HL-60/S4 treated with phorbol 12-myristate 13-acetate at 8.2 ng/mL for 4 days and 3 days (cell line): ENCODE results near the gene GALNT18.

Source experiments
- in situ Hi-C: fragments of 300-500 bp; cut with MboI; formaldehyde crosslinking; loops from 2 replicates; pipeline ENCODE4 v1.15.0; 2022; ENCODE audit warnings: low sequenced_read_pairs

Gene GALNT18

GRCh38 chr11:11324090-11324489, 297.7 kb downstream of the GALNT18 start:
- in situ Hi-C loops = no loop called here

DNA sequence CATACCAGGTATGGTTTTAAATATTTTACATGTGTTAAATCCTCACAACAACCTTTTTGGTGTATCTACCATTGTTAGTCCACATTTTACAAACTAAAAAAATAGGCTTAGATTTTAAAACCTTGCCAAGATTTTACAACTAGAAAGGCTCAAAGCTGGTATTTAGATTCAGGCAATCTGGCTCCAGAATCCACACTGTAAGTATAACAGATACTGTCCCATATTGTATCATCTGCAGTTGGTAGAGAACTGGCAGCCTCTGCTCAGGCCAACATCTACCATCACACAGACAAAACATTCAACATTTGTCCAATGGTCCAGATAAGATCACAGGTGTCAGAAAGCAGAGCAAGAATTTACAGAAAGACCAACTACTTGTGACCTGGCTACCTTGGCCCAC, 299.7 kb downstream of the GALNT18 start:
- in situ Hi-C loops = no loop called here

DNA sequence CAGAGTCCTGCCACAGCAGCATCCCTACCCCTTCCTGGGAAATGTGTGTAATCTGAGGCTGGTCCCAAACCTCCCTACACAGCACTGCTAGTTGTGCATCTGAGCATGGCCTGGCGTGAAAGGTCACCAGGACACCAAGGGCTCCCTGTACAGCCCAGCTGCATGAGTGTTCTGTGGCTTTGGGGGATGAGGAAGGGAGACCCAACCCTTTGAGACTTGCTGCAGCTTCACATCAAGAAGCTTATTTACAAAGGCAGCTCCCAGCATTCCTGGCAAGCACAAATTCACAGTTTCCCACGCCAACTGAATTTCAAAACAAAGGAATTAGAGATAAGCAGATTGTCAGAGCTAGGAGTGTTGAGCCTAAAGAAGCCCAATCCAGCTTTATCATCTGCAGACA, 301.0 kb downstream of the GALNT18 start:
- in situ Hi-C loops = no loop called here

DNA sequence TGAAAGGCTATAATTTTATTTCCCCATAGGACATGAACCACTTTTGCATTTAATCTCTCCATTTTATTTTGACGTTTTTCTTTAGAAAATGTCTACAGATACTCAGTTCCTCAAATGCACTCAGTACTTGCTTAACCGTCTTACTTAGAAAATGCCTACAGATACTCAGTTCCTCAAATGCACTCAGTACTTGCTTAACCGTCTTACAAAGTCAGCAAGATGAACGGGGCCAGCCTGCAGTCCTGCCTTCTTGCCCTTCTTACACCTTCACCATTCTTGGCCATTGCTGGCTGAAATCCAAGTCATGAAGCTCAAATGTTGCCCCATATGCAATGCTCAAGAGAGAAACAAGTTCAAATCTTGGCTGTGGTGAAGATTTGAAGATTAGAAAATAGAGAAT, 302.8 kb downstream of the GALNT18 start:
- in situ Hi-C loops = no loop called here

GRCh38 chr11:11318461-11318860, 303.3 kb downstream of the GALNT18 start:
- in situ Hi-C loops = no loop called here

GRCh38 chr11:11316651-11317230, 305.1 kb downstream of the GALNT18 start:
- in situ Hi-C loops = no loop called here

- in situ Hi-C loops = no loop called here
These were observed 307.7 kb downstream of the GALNT18 start for GRCh38 chr11:11313902-11314692.

- in situ Hi-C loops = no loop called here
These were observed 308.4 kb downstream of the GALNT18 start for GRCh38 chr11:11313426-11313825.

- in situ Hi-C loops = no loop called here
These were observed 309.1 kb downstream of the GALNT18 start for GRCh38 chr11:11312738-11313137.

GRCh38 chr11:11311169-11311568, 310.6 kb downstream of the GALNT18 start:
- in situ Hi-C loops = no loop called here

- in situ Hi-C loops = no loop called here
These were observed 311.9 kb downstream of the GALNT18 start for GRCh38 chr11:11309906-11310305.

DNA sequence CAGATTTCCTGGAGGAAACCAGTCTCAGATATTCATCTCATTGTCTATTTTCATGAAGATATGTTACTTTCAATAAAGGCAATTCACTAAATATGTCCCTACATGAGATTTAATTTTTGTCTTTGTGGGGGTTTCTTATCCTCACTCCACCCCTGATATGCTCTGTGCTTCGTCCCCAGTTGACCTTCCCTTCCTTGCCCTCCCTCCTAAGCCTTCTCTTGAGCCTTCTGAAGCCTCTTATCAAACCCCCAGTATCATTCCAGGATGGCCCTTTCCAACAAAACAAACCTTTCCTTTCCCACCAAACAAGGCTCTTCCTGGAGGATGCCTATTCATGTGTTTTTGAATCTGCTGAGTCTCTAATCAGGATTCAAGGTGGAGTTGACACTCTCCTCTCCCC, 313.6 kb downstream of the GALNT18 start:
- in situ Hi-C loops = no loop called here

- in situ Hi-C loops = no loop called here
These were observed 314.9 kb downstream of the GALNT18 start for GRCh38 chr11:11306855-11307254.

- in situ Hi-C loops = no loop called here
These were observed 317.3 kb downstream of the GALNT18 start for GRCh38 chr11:11304550-11304949.

- in situ Hi-C loops = no loop called here
These were observed 319.2 kb downstream of the GALNT18 start for GRCh38 chr11:11302565-11302964.

- in situ Hi-C loops = no loop called here
These were observed 320.6 kb downstream of the GALNT18 start for GRCh38 chr11:11301212-11301611.

- in situ Hi-C loops = no loop called here
These were observed 324.2 kb downstream of the GALNT18 start for GRCh38 chr11:11297578-11297977.

GRCh38 chr11:11296434-11296833, 325.4 kb downstream of the GALNT18 start:
- in situ Hi-C loops = no loop called here

DNA sequence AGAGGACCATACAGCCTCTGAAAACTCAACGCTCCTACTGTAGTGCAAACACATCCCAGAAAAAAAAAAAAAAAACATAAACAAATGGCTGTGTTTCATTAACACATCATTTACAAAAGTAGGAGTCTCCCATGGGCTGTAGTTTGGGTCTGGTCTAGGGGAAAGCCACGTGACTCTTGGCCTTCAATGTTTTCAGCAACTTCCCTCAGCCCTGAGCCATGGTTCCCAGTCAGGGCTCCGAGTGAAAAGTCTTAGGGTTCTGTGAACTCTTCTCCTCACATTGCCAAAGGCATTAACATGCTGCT, 327.3 kb downstream of the GALNT18 start:
- in situ Hi-C loops = no loop called here

DNA sequence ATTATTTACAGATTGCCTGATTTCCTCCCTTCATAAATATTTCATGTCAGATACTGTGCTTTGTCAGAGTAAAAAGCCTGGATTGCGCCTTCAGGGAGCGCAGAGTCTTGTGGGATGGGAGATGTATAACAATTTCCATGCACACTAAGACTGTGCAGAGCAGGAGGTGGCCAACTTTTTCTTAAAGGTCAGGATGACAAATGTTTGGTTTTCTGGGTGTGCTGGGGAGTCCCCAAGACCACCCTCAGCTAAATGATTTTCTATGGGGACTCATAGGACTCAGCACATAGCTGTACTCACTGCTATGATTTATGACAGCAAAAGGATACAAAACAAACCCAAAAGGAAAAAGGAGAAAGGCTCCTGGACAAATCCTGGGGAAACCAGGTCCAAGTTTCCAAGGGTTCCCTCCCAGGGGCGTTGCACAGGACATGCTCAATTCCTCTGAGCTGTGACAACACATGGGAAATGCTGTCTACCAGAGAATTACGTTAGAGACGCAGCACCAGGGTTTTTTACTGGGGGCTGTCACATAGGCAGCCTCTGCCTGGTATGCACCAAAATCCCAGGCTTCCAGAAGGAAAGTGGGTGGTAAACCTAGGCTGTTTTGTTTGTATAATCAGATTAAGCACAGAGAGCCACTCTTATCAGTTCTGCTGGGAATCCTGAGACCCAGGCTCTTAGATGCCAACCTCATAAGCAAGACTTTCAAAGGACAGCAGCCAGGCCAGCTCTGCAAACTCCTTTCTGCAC, 327.8 kb downstream of the GALNT18 start:
- in situ Hi-C loops = no loop called here

DNA sequence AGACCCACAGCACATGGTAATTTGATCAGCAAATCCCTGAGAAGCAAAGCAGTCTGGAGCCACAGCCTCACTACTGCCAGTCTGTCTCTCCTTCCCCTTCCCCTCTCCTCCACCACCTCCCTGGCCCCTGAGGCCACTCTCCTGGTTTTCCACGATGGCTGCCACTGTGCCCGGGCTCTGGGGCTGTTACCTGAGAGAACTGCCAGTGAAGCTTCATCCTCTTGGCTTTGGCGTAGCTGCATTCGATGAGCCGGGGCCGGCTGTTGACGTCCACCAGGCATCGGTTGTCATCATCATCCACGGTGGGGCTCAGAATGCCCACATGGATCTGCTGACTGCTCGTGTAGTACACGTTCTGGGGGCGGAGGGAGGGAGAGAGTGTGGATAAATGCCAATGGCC, 329.0 kb downstream of the GALNT18 start:
- in situ Hi-C loops = no loop called here
